NCI-H2029 (cell line): Measurements from ENCODE around the gene IL11RA.
"Not testable (repeated sequence)": the region's sequence is repeated elsewhere in the genome, so short reads cannot be mapped to it uniquely, and the experiment has no call there.

Experiments used
- DNase-seq: peaks from one replicate; lab custom pipeline; 2025; lab: John Stamatoyannopoulos, UW

Gene IL11RA

DNA sequence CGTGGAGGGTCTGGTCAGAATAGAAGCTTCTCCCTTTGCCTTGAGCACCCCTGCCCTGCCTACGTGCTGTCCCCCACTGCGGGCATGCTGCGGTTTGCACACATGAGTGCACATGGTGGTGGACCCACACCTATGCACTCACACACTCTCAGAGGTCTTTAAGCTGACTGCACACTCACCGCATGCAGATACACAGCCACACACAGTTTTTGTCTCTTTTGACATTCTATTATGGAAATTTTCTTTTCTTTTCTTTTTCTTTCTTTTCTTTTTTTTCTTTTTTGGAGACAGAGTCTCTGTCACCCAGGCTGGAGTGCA is 22.5 kb upstream of the IL11RA start:
- no peak for DNase-seq

DNA sequence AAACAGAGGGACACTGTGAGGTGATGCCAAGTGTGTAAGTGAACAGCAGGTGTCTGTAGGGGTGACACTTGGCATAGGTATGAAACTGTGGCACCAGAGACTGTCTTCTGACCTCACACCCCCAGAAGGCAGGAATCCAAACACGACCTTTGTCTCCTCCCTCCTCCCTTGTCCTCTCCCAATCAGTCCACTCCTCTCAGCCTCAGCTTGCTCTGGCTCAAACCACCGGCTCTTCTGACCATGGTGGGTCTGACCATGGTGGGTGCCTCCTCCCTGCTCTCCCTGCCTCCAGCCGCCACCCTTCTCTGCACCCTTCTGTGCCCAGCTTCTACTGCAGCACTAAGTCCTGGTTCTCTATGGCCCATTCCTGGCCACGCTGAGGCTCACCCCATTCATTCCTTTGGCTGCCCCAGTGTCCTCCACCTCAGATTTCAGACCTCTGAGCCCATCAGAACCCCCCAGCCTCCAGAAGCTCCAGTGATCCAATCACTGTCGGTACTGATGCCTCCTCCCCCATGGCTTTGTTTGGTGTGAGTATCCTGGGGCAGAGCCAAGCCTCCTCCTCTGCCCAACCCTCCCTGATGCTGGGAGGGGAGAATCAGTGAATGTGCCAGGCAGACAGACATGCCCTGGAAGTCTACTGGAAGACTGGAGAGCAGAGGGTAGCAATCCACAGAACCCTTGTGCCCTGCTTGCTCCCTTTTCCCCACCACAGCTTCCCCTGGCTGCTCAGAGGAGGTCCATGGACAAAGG is 21.4 kb upstream of the IL11RA start:
- no peak for DNase-seq

DNA sequence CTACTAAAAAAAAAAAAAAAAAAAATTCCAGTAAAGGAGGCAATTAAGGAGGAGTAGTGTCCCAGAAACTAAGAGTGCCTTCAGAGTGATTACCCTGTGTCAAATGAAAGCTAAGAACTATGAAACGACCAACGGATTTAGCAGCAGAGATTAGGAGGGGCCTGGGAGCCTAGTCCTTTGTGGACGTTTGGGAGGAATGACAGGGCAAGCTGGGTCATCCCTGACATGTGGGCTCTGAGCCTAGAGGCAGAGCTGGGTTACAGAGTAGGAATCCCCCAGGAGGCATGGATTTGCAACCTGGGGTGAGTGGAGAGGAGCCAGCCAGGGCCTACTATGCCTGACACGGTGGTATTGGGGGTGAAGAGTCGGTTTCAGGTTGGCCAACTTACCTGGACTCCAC is 18.8 kb upstream of the IL11RA start:
- no peak for DNase-seq

DNA sequence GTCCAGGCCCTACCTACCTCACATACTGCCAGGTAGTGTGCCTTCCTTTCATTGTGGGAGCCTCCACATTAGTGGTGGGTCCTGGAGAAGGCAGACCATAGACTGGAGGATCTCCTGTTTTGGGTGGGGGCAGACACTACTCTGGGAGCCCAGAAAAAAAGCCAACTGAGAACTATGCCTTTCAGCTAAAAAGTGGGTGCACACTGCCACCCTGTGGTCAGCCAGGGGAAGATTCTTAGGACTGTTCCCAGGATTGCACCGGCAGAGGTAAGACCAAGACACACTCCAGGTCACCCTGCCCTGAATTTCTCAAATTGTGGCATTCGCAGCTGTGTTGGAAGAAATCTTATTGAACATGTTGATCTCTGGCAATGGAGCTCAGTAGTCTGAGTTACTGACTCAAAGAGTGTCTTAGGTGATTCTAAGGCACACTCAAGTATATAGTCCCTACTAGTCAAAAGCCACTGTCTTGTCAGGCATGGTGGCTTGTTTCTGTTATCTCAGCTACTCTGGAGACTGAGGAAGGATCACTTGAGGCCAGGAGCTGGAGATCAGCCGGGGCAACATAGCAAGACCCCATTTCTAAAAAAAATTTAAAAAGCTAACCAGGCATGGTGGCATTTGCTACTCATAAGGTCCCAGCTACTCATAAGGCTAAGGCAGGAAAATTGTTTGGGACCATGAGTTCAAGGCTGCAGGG is 18.0 kb upstream of the IL11RA start:
- peak; percentile 27 for DNase-seq

DNA sequence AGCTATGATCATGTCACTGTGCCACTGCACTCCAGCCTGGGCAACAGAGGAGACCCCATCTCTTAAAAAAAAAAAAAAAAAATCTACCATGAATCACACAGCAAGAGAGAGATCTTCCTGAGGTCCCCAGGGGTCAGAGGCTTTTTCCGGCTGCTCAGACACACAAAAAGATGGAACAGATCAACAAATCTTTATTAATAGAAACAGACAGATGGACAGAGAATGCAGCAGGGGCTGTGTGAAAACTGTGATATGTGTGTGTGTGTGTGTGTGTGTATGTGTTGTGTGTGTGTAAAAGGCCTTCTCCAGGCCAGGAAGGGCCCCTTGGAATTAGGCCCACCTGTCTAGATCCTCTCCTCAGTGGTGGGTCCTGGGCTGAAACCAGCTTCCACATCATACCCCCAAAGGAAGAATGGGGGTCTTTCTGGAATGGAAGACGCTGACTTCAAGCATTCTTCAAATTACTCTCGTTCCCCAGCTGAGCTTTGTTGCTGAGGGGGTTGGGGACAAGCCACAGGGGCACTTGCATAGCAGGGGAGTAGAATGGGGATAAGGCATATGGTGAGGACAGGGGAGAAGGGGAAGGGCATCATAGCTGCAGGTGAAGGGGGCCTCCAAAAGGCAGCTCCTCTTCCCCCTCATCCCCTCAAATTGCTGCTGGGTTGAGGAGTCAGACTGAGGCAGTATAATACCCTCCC is 17.3 kb upstream of the IL11RA start:
- DNase-seq = no peak

DNA sequence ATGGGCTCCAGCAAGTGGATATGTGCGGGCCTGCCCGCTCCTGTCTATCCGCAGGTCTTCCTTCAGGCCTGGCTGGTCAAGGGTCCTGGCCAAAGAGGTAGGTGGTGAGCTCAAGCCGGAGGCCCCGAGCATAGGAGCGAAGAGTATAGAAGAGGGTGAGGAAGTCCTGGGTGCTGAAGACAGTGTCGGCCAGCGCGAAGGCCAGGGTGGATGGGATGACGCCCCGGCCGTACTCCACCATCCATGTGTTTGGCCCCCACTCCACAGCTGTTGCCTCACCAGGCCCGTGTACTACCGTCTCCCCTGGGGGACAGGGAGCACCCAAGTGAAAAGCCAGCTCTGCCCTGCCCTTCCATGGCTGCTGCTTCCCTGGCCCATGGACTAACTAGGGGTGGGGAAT is 16.4 kb upstream of the IL11RA start:
- DNase-seq = no peak

DNA sequence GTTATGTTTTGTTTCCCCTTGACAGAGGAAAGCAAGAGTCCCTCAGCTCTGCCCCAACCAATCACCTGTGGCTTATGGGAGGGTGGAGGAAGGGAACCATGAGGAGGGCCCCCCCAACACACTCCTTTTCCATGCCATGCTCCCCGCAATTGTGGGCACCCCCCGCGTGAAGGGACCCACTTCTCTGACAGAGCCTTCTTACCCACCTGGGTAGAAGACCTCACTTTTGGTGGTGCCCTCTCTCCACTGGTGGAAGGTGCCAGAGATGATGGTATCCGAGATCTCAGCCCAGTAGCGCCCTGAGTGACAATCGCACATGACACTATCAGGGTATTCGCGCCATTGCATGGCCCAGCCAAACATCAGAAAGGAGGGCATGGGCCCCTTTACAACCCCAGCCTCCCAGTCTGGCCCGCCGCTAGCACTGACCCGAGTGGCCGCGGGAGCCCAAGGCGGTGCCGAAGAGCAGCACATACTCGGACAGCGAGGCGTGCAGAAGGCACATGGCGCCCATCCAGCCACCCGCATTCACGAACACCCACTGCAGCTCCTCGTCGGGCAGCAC is 15.1 kb upstream of the IL11RA start:
- peak; percentile 49 for DNase-seq

DNA sequence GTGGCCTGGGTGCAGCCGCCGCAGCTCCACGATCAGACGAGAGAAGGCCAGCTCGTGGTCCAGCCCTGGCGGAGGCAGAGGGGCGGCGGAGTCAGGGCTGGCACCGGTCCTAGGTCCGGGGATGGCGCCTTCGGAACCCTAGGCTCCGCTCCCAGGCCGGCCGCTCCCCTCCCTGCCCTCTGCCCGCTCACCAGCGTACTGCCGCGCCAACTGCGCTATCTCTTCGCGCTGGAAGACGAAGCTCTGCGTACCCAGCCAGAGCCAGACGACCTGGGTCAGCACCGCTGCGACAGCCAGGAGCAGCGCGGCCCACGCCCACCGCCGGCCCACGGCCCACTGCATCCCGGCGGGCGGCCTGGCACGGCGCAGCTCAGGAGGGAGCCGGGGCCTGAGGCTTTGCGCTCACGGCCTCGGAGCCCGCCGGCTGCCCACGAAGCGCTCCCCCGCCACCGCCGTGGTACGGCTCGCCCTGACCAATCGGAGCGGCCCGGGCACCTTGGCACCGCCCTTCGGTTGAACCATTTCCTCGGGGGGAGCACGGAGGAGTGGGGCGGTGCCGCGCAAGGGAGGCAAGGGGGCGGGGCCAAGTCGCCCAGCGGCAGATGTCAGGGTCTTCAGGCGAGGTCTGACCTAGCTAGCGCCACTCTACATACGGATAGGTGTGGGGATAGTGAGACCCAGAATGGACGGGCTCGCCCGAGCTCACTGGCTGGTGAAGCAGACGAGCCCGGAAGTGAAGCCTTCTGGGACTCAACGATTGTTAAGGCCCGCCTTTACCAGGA is 14.4 kb upstream of the IL11RA start, which contains the start of gene SIGMAR1:
SIGMAR1 (minus strand) TSS at position 432 of the 782 bp plus-strand sequence; CDS start at position 342, 90 bp downstream.
- DNase-seq = peak; percentile 92

DNA sequence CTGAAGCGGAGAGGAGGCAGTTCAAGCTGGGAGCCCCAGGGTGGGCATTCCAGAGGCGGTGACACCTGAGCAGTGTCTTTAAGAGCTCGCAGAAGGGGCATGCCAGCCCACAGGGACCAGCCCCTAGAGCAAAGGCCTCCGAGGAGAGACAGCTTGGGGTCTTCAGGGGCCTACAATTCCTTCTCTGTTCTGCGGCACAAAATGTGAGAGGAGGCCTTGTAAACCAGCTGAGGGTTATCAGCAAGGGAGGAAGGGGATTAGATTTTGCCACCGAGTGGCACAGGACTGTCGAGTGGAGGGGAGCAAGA is 13.9 kb upstream of the IL11RA start:
- DNase-seq = no peak

DNA sequence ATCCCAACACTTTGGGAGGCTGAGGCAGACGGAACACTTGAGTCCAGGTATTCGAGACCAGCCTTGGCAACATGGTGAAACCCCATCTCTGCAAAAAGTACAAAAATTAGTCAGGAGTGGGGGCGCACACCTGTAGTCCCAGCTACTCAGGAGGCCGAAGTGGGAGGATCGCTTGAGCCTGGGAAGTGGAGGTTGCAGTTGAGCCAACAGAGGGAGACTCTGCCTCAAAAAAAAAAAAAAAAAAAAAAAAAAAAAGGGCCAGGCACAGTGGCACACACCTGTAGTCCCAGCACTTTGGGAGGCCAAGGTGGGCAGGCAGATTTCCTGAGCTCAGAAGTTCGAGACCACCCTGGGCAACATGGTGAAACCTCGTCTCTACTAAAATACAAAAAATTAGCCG is 12.7 kb upstream of the IL11RA start:
- DNase-seq = not testable (repeated sequence)

DNA sequence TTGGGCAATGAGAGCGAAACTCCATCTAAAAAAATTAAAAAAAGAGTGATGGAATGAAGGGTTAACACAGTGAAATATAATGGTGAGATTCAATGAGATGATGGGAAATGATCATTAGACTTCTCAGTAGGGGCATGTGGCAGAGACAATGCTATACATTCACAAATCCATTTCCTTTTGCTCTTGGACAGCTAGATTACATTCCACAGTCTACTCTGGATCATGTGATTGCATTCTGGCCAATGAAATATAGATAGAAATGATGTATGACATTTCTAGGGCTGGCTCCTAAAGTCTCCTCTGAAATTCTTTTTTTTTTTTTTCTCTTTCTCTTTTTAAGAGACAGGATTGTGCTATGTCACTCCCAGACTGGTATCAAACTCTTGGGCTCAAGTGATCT is 9.3 kb upstream of the IL11RA start:
- no peak for DNase-seq

DNA sequence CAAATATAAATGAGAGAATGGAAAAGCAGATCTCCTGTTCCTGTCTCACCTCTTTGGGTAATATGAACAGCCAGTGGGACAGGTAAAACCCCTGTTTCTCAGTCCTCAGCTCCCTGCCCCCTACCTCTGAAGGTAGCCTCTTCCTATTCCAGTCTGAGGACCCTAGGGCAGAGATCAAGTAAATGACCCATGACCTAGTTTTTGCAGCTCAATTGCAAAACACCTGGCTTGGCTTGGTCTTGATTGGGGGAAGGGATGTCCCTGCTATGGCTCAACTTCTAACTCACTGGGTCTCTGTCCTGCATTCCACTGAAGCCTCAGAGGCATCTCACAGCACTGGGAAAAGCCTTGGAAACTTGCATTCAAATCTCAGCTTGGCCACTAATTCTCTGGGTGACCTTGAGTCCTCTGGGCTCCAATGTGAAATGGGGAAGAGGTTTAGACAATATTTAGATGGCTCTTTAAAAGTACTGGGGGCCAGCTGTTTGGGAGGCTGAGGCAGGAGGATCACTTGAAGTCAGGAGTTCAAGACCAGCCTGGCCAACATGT is 7.1 kb upstream of the IL11RA start:
- DNase-seq = no peak

DNA sequence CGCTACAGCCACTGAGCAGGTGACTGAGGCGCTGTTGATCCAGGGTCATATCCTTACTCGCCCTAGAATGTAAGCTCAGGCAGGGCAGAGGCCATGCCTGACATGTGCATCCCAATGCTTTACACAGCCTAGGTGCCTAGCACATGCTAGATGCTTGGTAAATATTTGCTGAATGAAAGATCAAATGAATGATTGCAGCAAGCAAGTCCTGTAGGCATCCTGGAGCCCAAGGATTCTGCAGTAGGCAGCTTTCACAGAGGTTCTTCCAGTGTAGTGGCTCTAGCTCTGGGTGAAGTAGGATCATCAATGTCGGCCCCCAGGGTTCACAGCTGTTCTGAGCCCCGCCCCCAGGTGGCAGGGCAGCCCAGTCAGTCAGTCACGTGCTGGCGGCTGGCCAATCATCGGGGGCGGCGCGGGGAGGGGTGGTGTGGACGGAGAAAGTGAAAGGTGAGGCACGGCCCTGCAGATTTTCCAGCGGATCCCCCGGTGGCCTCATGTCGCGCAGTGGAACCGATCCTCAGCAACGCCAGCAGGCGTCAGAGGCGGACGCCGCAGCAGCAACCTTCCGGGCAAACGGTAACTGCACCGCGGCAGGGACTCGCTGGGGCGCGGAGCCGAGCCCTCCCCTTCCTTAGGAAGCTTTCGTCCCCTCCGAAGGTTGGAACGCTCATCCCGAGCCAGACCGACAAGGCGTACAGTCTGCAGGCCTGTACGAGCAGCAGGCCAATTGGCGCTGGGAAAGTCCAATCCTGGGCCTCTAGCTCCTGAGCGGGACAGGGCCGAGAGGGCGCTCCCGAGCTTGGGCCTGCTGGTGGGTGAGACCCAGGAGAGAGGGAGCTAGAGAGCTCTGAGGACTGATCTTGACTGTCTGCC is 5.5 kb upstream of the IL11RA start, which contains the start of gene GALT:
GALT (plus strand) TSS at position 465 of the 873 bp plus-strand sequence; CDS start at position 495, 30 bp downstream.
- DNase-seq = peak; percentile 90

DNA sequence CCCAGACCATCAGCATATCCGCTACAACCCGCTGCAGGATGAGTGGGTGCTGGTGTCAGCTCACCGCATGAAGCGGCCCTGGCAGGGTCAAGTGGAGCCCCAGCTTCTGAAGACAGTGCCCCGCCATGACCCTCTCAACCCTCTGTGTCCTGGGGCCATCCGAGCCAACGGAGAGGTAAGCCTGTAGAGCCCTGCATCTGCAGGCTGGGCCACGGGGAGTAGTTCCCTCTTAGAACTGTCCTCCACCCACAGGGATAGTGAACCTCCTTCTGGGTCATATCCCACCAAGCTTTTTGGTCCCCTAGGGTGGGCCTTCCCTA is 4.9 kb upstream of the IL11RA start:
- DNase-seq = no peak

DNA sequence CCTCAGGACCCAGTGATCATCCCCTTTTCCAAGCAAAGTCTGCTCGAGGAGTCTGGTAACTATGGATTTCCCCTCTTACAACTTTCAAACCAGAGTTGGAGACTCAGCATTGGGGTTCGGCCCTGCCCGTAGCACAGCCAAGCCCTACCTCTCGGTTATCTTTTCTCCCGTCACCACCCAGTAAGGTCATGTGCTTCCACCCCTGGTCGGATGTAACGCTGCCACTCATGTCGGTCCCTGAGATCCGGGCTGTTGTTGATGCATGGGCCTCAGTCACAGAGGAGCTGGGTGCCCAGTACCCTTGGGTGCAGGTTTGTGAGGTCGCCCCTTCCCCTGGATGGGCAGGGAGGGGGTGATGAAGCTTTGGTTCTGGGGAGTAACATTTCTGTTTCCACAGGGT is 4.3 kb upstream of the IL11RA start:
- no peak for DNase-seq

DNA sequence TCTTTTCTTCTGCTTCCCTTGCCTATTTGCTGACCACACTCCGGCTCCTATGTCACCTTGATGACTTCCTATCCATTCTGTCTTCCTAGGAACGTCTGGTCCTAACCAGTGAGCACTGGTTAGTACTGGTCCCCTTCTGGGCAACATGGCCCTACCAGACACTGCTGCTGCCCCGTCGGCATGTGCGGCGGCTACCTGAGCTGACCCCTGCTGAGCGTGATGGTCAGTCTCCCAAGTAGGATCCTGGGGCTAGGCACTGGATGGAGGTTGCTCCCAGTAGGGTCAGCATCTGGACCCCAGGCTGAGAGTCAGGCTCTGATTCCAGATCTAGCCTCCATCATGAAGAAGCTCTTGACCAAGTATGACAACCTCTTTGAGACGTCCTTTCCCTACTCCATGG is 3.3 kb upstream of the IL11RA start:
- no peak for DNase-seq

DNA sequence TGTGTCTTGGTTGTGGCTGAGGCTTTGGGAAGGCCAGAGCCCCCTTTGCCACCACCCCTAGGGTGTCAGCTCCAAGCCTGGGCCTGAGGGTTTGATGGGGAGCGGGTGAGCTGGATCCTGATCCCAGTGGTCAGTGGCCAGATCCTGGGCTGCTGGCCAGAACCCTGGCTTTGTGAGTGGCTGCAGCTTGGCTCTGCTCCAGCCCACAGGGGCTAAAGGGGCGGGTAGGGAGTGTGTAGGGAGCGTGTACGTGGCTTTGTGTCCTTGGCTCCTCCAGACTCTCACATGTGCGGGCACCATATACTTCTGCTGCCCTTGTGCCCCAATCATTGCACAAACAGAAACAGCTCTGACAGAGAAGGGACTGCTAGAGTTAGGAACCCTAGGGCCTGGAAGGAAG is 1.2 kb upstream of the IL11RA start:
- DNase-seq = no peak

DNA sequence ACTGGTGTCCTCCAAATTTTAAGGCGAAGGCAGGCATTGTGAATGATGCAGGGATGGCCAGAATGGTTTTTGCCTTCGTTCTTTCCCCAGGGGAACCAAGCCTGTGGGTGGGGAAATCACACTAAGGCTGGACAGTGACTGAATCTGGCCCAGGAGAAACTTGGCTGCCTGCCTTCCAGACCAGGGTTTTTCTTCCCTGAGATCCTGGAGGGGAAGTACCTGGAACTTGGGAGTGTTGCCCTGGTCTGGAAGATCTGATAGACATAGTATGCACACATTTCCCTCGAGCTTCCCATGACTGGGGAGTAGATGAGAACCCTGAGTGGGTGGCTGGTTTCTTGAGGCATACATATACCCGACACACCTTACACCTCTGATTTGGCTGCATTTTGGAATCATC is 664 bp upstream of the IL11RA start:
- no peak for DNase-seq

DNA sequence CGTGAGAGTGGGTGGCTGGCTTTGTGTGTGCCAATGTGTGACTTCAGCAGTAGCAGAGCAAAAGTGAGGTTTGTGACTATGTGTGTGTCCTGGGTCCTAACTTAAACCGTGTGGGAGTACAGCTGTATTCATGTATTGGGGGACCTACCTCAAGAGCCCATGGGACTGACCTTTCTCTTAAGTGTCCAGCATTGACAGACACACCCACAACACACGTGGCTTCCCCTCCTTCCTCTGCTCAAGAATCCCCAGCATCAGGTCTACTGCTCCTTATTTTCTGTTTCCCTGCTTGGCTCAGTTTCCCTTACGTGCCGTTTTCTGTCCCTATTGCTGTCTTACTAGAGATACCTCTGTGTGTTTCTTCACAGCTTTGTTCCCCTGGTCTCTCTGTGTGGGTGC is 616 bp downstream of the IL11RA start:
- no peak for DNase-seq

DNA sequence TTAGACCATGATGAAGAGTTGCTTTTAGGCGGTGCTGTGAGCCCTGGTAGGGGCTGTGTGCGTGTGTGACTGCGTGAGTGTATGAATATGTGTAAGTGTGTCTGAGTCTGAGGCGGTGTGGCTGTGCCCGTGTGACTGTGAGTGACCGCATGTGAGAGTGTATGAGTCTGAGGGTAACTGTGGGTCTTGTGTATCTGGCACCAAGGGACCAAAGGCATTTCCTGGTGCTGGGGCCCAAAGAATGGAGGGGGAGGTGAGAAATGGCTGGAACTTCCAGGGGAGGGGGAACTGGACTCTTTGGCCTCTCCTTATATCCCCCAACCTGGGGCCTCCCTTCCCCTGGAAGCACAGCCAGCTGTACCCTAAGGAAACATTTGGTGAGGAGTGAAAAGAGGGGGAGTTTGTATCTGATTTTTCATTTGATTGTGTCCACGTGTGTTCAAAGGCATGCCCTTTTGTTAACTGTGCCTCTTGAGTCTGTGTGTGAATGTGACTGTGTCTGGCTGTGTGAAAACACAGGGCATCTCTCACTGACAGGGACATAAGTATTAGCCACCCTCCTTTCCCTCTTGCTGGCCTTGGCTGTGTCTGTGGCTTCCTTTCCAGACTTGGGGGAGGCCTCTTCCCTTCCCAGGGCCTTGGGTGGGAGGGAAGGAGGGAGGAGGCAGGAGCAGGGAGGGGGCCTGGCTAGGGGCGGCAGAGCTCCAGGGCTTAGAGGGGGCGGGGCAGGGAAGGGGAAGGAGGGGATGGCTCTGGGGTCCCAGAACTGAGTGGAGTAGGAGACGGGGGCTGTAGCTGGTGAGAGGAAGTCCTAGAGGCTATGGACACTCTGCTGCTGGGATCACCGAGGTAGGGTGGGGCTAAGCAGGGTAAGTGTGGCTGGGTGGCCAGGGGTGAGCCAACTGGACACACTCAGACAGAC is 1.4 kb downstream of the IL11RA start:
- no peak for DNase-seq
